ENCODE data around the gene MECP2.

The MECP2 gene

GRCh38 chrX:154019633-154020528 is 77.6 kb downstream of the MECP2 start, which contains the start of gene IRAK1:
Gene IRAK1 (minus strand): TSS chrX:154019902. CDS start chrX:154019812, 90 bp downstream.
- H3K4me3 ChIP-seq (ENCODE audit: low read depth, low read length) = peak within 1 kb of the TSS; percentile 13

GRCh38 chrX:154019061-154019621 is 78.4 kb downstream of the MECP2 start:
- H3K4me3 ChIP-seq (ENCODE audit: low read depth, low read length) = no peak overlapping the region

GRCh38 chrX:154018518-154019060 is 78.9 kb downstream of the MECP2 start:
- H3K4me3 ChIP-seq (ENCODE audit: low read depth, low read length) = no peak overlapping the region

GRCh38 chrX:154017766-154018517 is 79.6 kb downstream of the MECP2 start:
- no peak overlapping the region for H3K4me3 ChIP-seq (ENCODE audit: low read depth, low read length)

GRCh38 chrX:154016366-154017076 is 81.0 kb downstream of the MECP2 start:
- no peak overlapping the region for H3K4me3 ChIP-seq (ENCODE audit: low read depth, low read length)

- no peak overlapping the region for H3K4me3 ChIP-seq (ENCODE audit: low read depth, low read length)
These were observed 81.8 kb downstream of the MECP2 start for GRCh38 chrX:154015581-154016264.

GRCh38 chrX:154014429-154015380 is 82.8 kb downstream of the MECP2 start:
- no peak overlapping the region for H3K4me3 ChIP-seq (ENCODE audit: low read depth, low read length)

GRCh38 chrX:154013614-154014360 is 83.7 kb downstream of the MECP2 start:
- no peak overlapping the region for H3K4me3 ChIP-seq (ENCODE audit: low read depth, low read length)

- H3K4me3 ChIP-seq (ENCODE audit: low read depth, low read length) = no peak overlapping the region
These were observed 84.5 kb downstream of the MECP2 start for GRCh38 chrX:154013001-154013421.

- H3K4me3 ChIP-seq (ENCODE audit: low read depth, low read length) = no peak overlapping the region
These were observed 85.1 kb downstream of the MECP2 start for GRCh38 chrX:154012336-154012991.

GRCh38 chrX:154011376-154012335 is 85.9 kb downstream of the MECP2 start:
- H3K4me3 ChIP-seq (ENCODE audit: low read depth, low read length) = no peak overlapping the region

GRCh38 chrX:154010330-154011087 is 87.0 kb downstream of the MECP2 start:
- no peak overlapping the region for H3K4me3 ChIP-seq (ENCODE audit: low read depth, low read length)

- no peak overlapping the region for H3K4me3 ChIP-seq (ENCODE audit: low read depth, low read length)
These were observed 89.0 kb downstream of the MECP2 start for GRCh38 chrX:154008521-154008920.

GRCh38 chrX:154006947-154007346 is 90.6 kb downstream of the MECP2 start:
- H3K4me3 ChIP-seq (ENCODE audit: low read depth, low read length) = no peak overlapping the region

- no peak overlapping the region for H3K4me3 ChIP-seq (ENCODE audit: low read depth, low read length)
These were observed 93.2 kb downstream of the MECP2 start for GRCh38 chrX:154004315-154004714.

GRCh38 chrX:154002215-154002719 is 95.2 kb downstream of the MECP2 start:
- H3K4me3 ChIP-seq (ENCODE audit: low read depth, low read length) = no peak overlapping the region

Data from iPS-11a (cell line).